PC-3 (cell line): Measurements from ENCODE around the gene HP1BP3.

Source experiments
- CTCF ChIP-seq: fragments of 300-600 bp; sonication (generic); conservative IDR thresholded peaks from 2 replicates; pipeline ENCODE4 v1.5.1; 2017; ENCODE audit warnings: antibody characterized with exemption, low read depth, mild to moderate bottlenecking, low read length
- EZH2 ChIP-seq: fragments of 300-600 bp; sonication (generic); IDR thresholded peaks from one replicate; pipeline ENCODE4 v1.6.1; 2017; ENCODE audit warnings: antibody characterized with exemption, mild to moderate bottlenecking, low read length; ENCODE audit not compliant: unreplicated experiment
- EZH2phosphoT487 ChIP-seq: fragments of 300-600 bp; sonication (generic); IDR thresholded peaks from 2 replicates; pipeline ENCODE4 v1.6.1; 2018; ENCODE audit warnings: mild to moderate bottlenecking, antibody characterized with exemption, low read length, borderline replicate concordance

- TF ChIP-seq CTCF (no peak), EZH2 (no peak), EZH2phosphoT487 (no peak)
These were observed 53.6 kb downstream of the HP1BP3 start for GRCh38 chr1:20733360-20733975.
